GM12801 (cell line): ENCODE data around the gene TMEM114.

Source experiments
- CTCF ChIP-seq: IDR thresholded peaks from one replicate; pipeline ENCODE4 v1.5.1; 2011; ENCODE audit warnings: control low read depth; ENCODE audit not compliant: insufficient read length; ENCODE audit errors: extremely low read depth

Gene TMEM114

GRCh38 chr16:8541868-8542267, 48.4 kb downstream of the TMEM114 start:
- no peak for TF ChIP-seq CTCF

DNA sequence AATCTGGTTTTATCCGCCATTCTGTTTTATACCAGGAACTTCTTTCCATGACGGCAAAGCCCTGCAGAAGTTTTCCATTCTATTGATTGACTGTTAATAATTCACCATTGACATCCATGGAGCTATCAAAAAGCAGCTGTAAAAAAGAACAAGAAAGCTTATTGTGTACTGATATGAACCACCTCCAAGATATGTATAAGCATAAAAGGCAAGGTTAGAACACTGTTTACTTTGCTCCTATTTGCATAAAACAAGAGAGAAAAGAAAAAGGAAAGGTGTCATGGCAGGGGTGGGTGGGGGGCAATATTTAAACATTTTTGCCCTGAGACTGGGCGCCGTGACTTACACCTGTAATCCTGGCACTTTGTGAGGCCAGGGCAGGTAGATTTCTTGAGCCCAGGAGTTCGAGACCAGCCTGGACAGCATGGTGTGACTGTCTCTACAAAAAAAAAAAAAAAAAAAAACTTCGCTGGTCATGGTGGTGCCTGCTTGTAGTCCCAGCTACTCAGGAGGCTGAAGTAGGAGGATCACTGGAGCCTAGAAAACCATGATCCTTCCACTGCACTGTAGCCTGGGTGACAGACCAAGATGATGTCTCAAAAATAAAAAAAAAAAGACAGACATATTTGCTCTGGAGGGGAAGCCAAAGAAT, 52.5 kb downstream of the TMEM114 start:
- TF ChIP-seq CTCF: no peak

GRCh38 chr16:8533509-8533908, 56.8 kb downstream of the TMEM114 start:
- TF ChIP-seq CTCF: no peak

- no peak for TF ChIP-seq CTCF
Observed at GRCh38 chr16:8530752-8531384, 59.4 kb downstream of the TMEM114 start.

DNA sequence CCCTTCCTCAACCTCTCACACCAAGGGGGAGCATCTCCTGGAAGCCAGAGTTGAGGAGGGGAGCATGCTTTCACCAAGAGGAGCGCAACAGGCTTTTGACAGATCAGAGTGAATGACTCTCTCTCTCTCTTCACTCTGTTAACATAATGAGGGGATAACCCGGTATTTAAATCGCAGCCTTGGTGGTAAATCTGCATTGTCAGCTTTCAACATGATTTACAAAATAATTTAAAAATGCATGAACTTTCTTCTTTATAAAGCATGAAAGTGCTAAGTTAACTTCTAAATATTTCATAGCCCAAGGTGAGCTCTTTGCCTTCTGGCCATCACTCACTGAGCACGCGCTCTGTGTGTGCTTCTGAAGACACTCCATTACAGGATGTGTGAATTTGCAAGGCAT, 61.8 kb downstream of the TMEM114 start:
- no peak for TF ChIP-seq CTCF

GRCh38 chr16:8523932-8524331, 66.4 kb downstream of the TMEM114 start:
- no peak for TF ChIP-seq CTCF

DNA sequence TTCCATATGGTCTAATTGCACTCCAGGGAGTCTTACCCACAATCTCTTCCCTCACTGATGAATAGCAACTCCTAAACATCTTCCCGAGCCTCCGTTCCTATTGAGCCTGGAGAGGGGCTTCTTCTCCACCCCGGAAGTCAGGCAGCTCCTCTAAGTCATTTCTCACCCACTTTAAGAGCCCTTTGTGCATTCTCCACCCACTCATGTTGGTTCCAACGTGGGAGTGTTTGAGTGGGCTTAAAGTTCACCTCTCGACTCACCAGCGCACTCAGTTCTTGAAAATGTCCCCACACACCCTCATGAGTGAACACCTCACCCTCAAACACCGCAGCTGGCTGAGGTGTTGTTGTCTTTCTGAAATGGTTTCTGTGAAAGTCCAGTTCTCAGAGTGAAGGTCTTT, 67.6 kb downstream of the TMEM114 start:
- no peak for TF ChIP-seq CTCF
